GM21717 (cell line): ENCODE measurements around the gene VWA7.
"Not testable (repeated sequence)": the region's sequence is repeated elsewhere in the genome, so short reads cannot be mapped to it uniquely, and the experiment has no call there.

Source experiments
- ATAC-seq: cut with Tn5 transposase; IDR thresholded peaks from one replicate; pipeline ENCODE4 v1.9.1; 2021; ENCODE audit warnings: mild to moderate bottlenecking, moderate library complexity; ENCODE audit not compliant: unreplicated experiment

The VWA7 gene

GRCh38 chr6:31776989-31777666 is at the start of gene VWA7:
VWA7 (minus strand) TSS chr6:31777328; CDS start chr6:31776779, 549 bp downstream.
- peak; percentile 56 for ATAC-seq

- ATAC-seq = no peak
Observed at GRCh38 chr6:31826793-31827285, 49.7 kb upstream of the VWA7 start.

GRCh38 chr6:31825553-31825952 is 48.4 kb upstream of the VWA7 start:
- no peak for ATAC-seq

GRCh38 chr6:31823592-31824196 is 46.6 kb upstream of the VWA7 start:
- not testable (repeated sequence) for ATAC-seq

- no peak for ATAC-seq
Observed at GRCh38 chr6:31822036-31822821, 45.1 kb upstream of the VWA7 start.

GRCh38 chr6:31821301-31822035 is 44.3 kb upstream of the VWA7 start:
- ATAC-seq = no peak

- not testable (repeated sequence) for ATAC-seq
Observed at GRCh38 chr6:31820399-31820798, 43.3 kb upstream of the VWA7 start.

GRCh38 chr6:31819871-31820299 is 42.8 kb upstream of the VWA7 start:
- no peak for ATAC-seq

- ATAC-seq = not testable (repeated sequence)
Observed at GRCh38 chr6:31817929-31818511, 40.9 kb upstream of the VWA7 start.

- ATAC-seq = not testable (repeated sequence)
Observed at GRCh38 chr6:31817133-31817928, 40.2 kb upstream of the VWA7 start.

GRCh38 chr6:31815025-31815838 is 38.1 kb upstream of the VWA7 start, which contains the start of the genes HSPA1A and HSPA1L:
HSPA1A (plus strand) TSS chr6:31815543; CDS start chr6:31815757, 214 bp downstream.
HSPA1L (minus strand) TSS chr6:31815283; CDS start chr6:31811972, 3,311 bp downstream.
- no peak for ATAC-seq

- ATAC-seq = no peak
Observed at GRCh38 chr6:31814677-31815024, 37.5 kb upstream of the VWA7 start.

GRCh38 chr6:31813465-31813849 is 36.3 kb upstream of the VWA7 start:
- no peak for ATAC-seq

GRCh38 chr6:31811645-31812044 is 34.5 kb upstream of the VWA7 start:
- ATAC-seq = no peak

- not testable (repeated sequence) for ATAC-seq
Observed at GRCh38 chr6:31808599-31808998, 31.5 kb upstream of the VWA7 start.

- peak; percentile 75 for ATAC-seq
Observed at GRCh38 chr6:31806470-31807272, 29.5 kb upstream of the VWA7 start, which contains the start of gene LSM2. LSM2 (minus strand) TSS chr6:31806966; CDS start chr6:31806757, 209 bp downstream.

GRCh38 chr6:31805939-31806469 is 28.9 kb upstream of the VWA7 start:
- peak; percentile 14 for ATAC-seq
